Upper lobe of right lung (tissue), 1 donor: ENCODE results near the gene UBE2G1. TPM values are rescaled to one million over a fixed set of nuclear protein-coding genes. Genes with fewer than 3 reads are reported as not detected.

Experiments used
- ATAC-seq: fragments of 200-7000 bp; cut with Tn5 transposase; one replicate; pipeline ENCODE4 v1.9.1; 2020; ENCODE audit warnings: mild to moderate bottlenecking, moderate library complexity
- DNase-seq: peaks from one replicate; pipeline ENCODE4 v3.0.0-alpha.2; 2020
- H3K27ac ChIP-seq: fragments of 200-600 bp; one replicate; pipeline ENCODE4 v1.8.0; 2022
- H3K27me3 ChIP-seq: fragments of 200-600 bp; one replicate; pipeline ENCODE4 v1.8.0; 2022; ENCODE audit warnings: mild to moderate bottlenecking
- H3K36me3 ChIP-seq: fragments of 200-600 bp; one replicate; pipeline ENCODE4 v1.8.0; 2022
- H3K4me1 ChIP-seq: fragments of 200-600 bp; one replicate; pipeline ENCODE4 v1.8.0; 2022
- H3K4me3 ChIP-seq: fragments of 200-600 bp; one replicate; pipeline ENCODE4 v1.8.0; 2022; ENCODE audit warnings: mild to moderate bottlenecking
- H3K9me3 ChIP-seq: fragments of 200-600 bp; one replicate; pipeline ENCODE4 v1.8.0; 2022
- intact Hi-C: fragments of 100-400 bp; cut with DNase I; formaldehyde crosslinking; loops from one replicate; pipeline ENCODE4 v1.11.0; 2022
- total RNA-seq: library from RNA; stranded (reverse); fragmentation: NEBNext Ultra II Directional; extraction: Animal tissue kit (Norgen Biotek cat#: 25700); gene quantifications from one replicate; pipeline ENCODE4 v1.2.1, GENCODE V29; 2021
- TF ChIP-seq, protein P1 (sequence below): fragments of 200-600 bp; IDR thresholded peaks from one replicate; pipeline ENCODE4 v1.8.0; 2022; ENCODE audit warnings: antibody characterized with exemption
- donor health status: DM: no; HTN: yes; CAD: no; lungs with severe emphysema.

Gene UBE2G1
- total RNA-seq, 1 donor from 2014 or later, result 38.4 TPM

- ATAC-seq (peak; percentile 48), DNase-seq (no peak)
- H3K36me3 ChIP-seq, result peaks cover 8% of the 10 kb centered on the region
- no peak overlapping the region for H3K4me3 ChIP-seq
- intact Hi-C loops, result no loop called here
- H3K27me3 ChIP-seq, result no peaks in the 10 kb centered on the region
- no peaks in the 10 kb centered on the region for H3K9me3 ChIP-seq
- TF ChIP-seq, protein P1, sequence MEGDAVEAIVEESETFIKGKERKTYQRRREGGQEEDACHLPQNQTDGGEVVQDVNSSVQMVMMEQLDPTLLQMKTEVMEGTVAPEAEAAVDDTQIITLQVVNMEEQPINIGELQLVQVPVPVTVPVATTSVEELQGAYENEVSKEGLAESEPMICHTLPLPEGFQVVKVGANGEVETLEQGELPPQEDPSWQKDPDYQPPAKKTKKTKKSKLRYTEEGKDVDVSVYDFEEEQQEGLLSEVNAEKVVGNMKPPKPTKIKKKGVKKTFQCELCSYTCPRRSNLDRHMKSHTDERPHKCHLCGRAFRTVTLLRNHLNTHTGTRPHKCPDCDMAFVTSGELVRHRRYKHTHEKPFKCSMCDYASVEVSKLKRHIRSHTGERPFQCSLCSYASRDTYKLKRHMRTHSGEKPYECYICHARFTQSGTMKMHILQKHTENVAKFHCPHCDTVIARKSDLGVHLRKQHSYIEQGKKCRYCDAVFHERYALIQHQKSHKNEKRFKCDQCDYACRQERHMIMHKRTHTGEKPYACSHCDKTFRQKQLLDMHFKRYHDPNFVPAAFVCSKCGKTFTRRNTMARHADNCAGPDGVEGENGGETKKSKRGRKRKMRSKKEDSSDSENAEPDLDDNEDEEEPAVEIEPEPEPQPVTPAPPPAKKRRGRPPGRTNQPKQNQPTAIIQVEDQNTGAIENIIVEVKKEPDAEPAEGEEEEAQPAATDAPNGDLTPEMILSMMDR, result no peak
- peaks cover 39% of the 10 kb centered on the region for H3K4me1 ChIP-seq
- peak overlapping the region; percentile 40 for H3K27ac ChIP-seq
Observed at GRCh38 chr17:4247971-4248388, 118.5 kb downstream of the UBE2G1 start.

DNA sequence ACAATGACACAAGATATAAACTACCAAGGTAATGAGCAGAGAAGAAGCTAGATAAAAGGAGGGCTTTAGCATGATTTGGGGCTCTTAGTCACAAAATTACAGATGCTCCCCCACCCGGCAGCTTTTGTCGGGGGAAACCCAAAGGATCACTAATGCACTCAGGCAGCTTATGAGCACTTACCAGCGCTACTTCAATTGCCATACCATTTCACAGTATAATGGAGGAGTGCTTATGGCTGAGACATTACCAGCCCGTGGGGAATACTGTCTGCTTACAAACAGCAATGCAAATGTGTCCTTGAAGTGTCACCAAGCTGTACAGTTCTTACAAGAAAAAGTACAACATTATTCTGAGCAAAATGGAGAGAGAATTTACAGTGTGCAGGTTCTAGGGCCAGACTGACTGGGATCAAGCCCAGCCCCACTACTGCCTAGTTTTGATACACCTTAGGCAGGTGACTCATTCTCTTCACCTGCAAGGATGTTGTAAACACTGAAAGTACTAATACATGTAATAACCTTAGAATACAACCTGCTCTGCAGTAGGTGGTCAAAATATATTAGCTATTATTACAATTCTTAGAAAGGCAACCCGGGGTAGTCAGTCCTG is 119.0 kb downstream of the UBE2G1 start:
- peaks cover 39% of the 10 kb centered on the region for H3K4me1 ChIP-seq
- no peak overlapping the region for H3K4me3 ChIP-seq
- TF ChIP-seq, protein P1, result no peak
- no peak for DNase-seq
- peak; percentile 70 for ATAC-seq
- H3K36me3 ChIP-seq, result peaks cover 8% of the 10 kb centered on the region
- peak overlapping the region; percentile 40 for H3K27ac ChIP-seq
- intact Hi-C loops, result no loop called here
- H3K27me3 ChIP-seq, result no peaks in the 10 kb centered on the region
- no peaks in the 10 kb centered on the region for H3K9me3 ChIP-seq

DNA sequence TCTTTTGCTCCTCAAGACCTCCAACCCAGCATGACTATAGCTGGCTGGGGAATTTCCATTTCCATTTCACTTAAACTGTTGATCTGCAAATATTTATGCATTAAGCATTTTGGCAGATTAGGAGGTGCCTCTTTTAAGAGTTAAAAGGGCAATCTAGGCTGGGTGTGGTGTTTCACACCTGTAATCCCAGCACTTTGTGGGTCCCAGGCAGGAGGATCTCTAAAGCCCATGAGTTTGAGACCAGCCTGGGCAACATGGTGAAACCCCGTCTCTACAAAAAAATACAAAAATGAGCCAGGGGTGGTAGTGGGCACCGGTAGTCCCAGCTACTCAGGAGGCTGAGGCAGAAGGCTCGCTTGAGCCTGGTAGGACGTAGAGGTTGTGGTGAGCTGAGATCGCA is 119.8 kb downstream of the UBE2G1 start:
- TF ChIP-seq, protein P1, result no peak
- H3K9me3 ChIP-seq, result no peaks in the 10 kb centered on the region
- no peak overlapping the region for H3K4me3 ChIP-seq
- ATAC-seq (no peak), DNase-seq (no peak)
- intact Hi-C loops, result no loop called here
- H3K27ac ChIP-seq, result no peak overlapping the region
- H3K36me3 ChIP-seq, result peaks cover 14% of the 10 kb centered on the region
- H3K4me1 ChIP-seq, result peaks cover 39% of the 10 kb centered on the region
- no peaks in the 10 kb centered on the region for H3K27me3 ChIP-seq

DNA sequence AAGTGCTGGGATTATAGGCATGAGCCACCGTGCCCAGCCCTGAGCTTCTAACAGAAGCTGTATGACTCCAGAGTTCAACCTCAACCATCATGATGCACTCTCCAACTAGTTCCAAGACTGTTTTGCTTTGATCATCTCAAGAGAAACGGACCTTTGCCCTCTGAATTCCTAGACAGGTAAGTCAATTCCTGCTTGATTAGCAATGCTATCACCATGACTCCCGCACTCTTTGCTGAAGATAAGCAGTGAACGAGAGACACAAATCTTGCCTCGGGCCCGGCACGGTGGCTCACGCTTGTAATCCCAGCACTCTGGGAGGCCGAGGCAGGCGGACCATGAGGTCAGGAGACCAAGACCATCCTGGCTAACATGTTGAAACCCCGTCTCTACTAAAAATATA is 124.9 kb downstream of the UBE2G1 start:
- no peak for DNase-seq

GRCh38 chr17:4236456-4236855 is 130.0 kb downstream of the UBE2G1 start:
- H3K4me1 ChIP-seq, result peaks cover 5% of the 10 kb centered on the region

More for the DNA sequence above, 124.9 kb downstream of the UBE2G1 start:
- TF ChIP-seq, protein P1, result no peak
- intact Hi-C loops, result no loop called here
- Histone ChIP-seq H3K9me3 (no peaks in the 10 kb centered on the region), H3K36me3 (peaks cover 48% of the 10 kb centered on the region), H3K27ac (no peak overlapping the region), H3K4me3 (no peak overlapping the region), H3K4me1 (peaks cover 3% of the 10 kb centered on the region), H3K27me3 (no peaks in the 10 kb centered on the region)
- ATAC-seq, result no peak

More at GRCh38 chr17:4236456-4236855, 130.0 kb downstream of the UBE2G1 start:
- Histone ChIP-seq H3K27me3 (no peaks in the 10 kb centered on the region), H3K36me3 (peaks cover 83% of the 10 kb centered on the region), H3K9me3 (no peaks in the 10 kb centered on the region), H3K27ac (no peak overlapping the region), H3K4me3 (no peak overlapping the region)
- intact Hi-C loops, result no loop called here
- no peak for DNase-seq
- TF ChIP-seq, protein P1, result no peak
- no peak for ATAC-seq
